MM.1S (cell line): ENCODE results near the gene IGFL1.
"Not testable (repeated sequence)": the region's sequence is repeated elsewhere in the genome, so short reads cannot be mapped to it uniquely, and the experiment has no call there.

Experiments
- DNase-seq: peaks from one replicate; pipeline ENCODE4 v3.0.0-alpha.2; 2015
- H2AFZ ChIP-seq: fragments of 300-600 bp; sonication (generic); 2 replicates; pipeline ENCODE4 v1.6.0; 2016; ENCODE audit warnings: antibody characterized with exemption, low read length
- H3F3A ChIP-seq: fragments of 300-600 bp; sonication (generic); 2 replicates; pipeline ENCODE4 v1.6.1; 2016; ENCODE audit warnings: mild to moderate bottlenecking, antibody characterized with exemption, low read length, moderate library complexity, mixed read lengths; ENCODE audit not compliant: insufficient read depth
- H3K27ac ChIP-seq: fragments of 300-600 bp; sonication (generic); 2 replicates; pipeline ENCODE4 v1.5.1; 2016; ENCODE audit warnings: mild to moderate bottlenecking, low read length
- H3K27me3 ChIP-seq: fragments of 300-600 bp; sonication (generic); replicated peaks from 2 replicates; pipeline ENCODE4 v1.6.0; 2016; ENCODE audit warnings: low read length; ENCODE audit not compliant: insufficient read depth
- H3K36me3 ChIP-seq: fragments of 300-600 bp; sonication (generic); replicated peaks from 2 replicates; pipeline ENCODE4 v1.6.1; 2016; ENCODE audit warnings: mild to moderate bottlenecking, low read length, mixed read lengths; ENCODE audit not compliant: insufficient read depth
- H3K4me1 ChIP-seq: fragments of 300-600 bp; sonication (generic); 2 replicates; pipeline ENCODE4 v1.6.1; 2016; ENCODE audit warnings: low read length, mixed read lengths
- H3K4me2 ChIP-seq: fragments of 300-600 bp; sonication (generic); 2 replicates; pipeline ENCODE4 v1.6.0; 2016; ENCODE audit warnings: low read depth, low read length
- H3K4me3 ChIP-seq: fragments of 300-600 bp; sonication (generic); 2 replicates; pipeline ENCODE4 v1.5.1; 2016; ENCODE audit warnings: low read length, mixed read lengths
- H3K79me2 ChIP-seq: fragments of 300-600 bp; sonication (generic); 2 replicates; pipeline ENCODE4 v1.6.1; 2016; ENCODE audit warnings: mixed run types, low read length, mixed read lengths
- H3K9ac ChIP-seq: fragments of 300-600 bp; sonication (generic); 2 replicates; pipeline ENCODE4 v1.6.1; 2016; ENCODE audit warnings: low read length, mixed read lengths
- H3K9me2 ChIP-seq: fragments of 300-600 bp; sonication (generic); replicated peaks from 2 replicates; pipeline ENCODE4 v1.6.1; 2016; ENCODE audit warnings: mild to moderate bottlenecking, low read length, mixed read lengths; ENCODE audit not compliant: insufficient read depth
- H3K9me3 ChIP-seq: fragments of 300-600 bp; sonication (generic); replicated peaks from 2 replicates; pipeline ENCODE4 v1.6.1; 2016; ENCODE audit warnings: mild to moderate bottlenecking, low read length, mixed read lengths; ENCODE audit not compliant: insufficient read depth
- H4K20me1 ChIP-seq: fragments of 300-600 bp; sonication (generic); 2 replicates; pipeline ENCODE4 v1.6.1; 2016; ENCODE audit warnings: mild to moderate bottlenecking, low read length, moderate library complexity, mixed read lengths; ENCODE audit not compliant: insufficient read depth
- CTCF ChIP-seq: fragments of 300-600 bp; sonication (generic); IDR thresholded peaks from 2 replicates; pipeline ENCODE4 v1.5.1; 2016; ENCODE audit warnings: antibody characterized with exemption, low read length, mixed read lengths
- EZH2 ChIP-seq: fragments of 300-600 bp; sonication (generic); optimal IDR thresholded peaks from 2 replicates; pipeline ENCODE3; 2017; ENCODE audit warnings: low read depth, mild to moderate bottlenecking, antibody characterized with exemption, low read length, mixed read lengths
- EZH2phosphoT487 ChIP-seq: fragments of 300-600 bp; sonication (generic); IDR thresholded peaks from 2 replicates; pipeline ENCODE4 v1.6.1; 2018; ENCODE audit warnings: antibody characterized with exemption, low read length

IGFL1 gene

DNA sequence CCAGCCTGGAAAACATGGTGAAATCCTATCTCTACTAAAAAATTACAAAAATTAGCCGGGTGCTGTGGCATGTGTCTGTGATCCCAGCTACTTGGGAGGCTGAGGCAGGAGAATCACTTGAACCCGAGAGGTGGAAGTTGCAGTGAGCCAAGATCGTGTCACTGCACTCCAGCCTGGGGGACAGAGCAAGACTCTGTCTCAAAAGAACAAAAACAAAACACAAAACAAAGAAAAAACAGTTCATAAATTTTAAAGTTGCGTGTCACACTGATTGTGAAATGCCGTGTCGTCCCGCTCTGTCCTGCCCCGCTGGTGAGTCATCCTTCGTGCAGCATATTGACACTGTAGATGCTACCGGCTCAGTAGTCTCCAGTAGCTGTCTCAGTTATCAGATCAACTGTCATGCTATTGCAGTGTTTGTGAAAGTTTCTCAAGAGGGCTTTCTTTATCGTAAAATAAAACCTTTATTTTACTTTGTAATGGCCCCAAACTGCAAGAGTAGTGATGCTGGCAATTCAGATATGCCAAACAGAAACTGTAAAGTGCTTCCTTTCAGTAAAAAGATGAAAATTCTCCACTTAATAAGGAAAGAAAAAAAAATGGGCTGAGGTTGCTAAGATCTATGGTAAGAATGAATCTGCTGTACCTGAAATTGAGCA is 36.4 kb upstream of the IGFL1 start:
- Histone ChIP-seq H3K9ac (no peak overlapping the region), H3K79me2 (no peaks in the 10 kb centered on the region), H3K4me3 (no peak overlapping the region), H3K4me1 (no peaks in the 10 kb centered on the region), H3K36me3 (no peaks in the 10 kb centered on the region), H3K9me2 (no peaks in the 10 kb centered on the region), H3F3A (no peaks in the 10 kb centered on the region), H4K20me1 (no peaks in the 10 kb centered on the region), H2AFZ (no peak overlapping the region), H3K27ac (no peak overlapping the region), H3K4me2 (no peak overlapping the region), H3K9me3 (no peaks in the 10 kb centered on the region), H3K27me3 (peaks cover 38% of the 10 kb centered on the region)
- DNase-seq, result no peak
- TF ChIP-seq CTCF (no peak), EZH2phosphoT487 (no peak), EZH2 (no peak)

DNA sequence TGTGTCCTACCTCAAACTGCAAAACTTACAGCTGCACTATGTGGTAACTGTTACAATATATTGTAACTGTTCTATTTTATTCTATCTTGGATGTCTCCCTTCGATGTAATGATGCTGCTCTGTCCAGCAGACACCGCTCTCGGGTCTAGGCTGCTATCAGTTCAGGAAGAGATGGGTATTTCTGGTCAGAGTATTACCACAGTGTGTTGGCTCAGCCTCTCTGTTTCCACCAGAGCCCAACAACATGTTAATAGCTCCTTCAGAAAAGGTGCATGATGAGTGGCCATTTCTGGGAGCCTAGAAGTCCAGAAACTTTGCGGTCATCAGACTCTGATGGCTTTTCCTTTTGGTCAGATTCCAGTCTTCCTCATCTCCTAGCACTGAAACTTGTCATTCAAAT is 35.9 kb upstream of the IGFL1 start:
- Histone ChIP-seq H4K20me1 (no peaks in the 10 kb centered on the region), H3K79me2 (no peaks in the 10 kb centered on the region), H2AFZ (no peak overlapping the region), H3K27me3 (peaks cover 34% of the 10 kb centered on the region), H3K4me2 (no peak overlapping the region), H3K27ac (no peak overlapping the region), H3K36me3 (no peaks in the 10 kb centered on the region), H3K9me3 (no peaks in the 10 kb centered on the region), H3K4me3 (no peak overlapping the region), H3F3A (no peaks in the 10 kb centered on the region), H3K4me1 (no peaks in the 10 kb centered on the region), H3K9me2 (no peaks in the 10 kb centered on the region), H3K9ac (no peak overlapping the region)
- no peak for DNase-seq
- TF ChIP-seq EZH2, result no peak
- no peak for TF ChIP-seq CTCF
- no peak for TF ChIP-seq EZH2phosphoT487

DNA sequence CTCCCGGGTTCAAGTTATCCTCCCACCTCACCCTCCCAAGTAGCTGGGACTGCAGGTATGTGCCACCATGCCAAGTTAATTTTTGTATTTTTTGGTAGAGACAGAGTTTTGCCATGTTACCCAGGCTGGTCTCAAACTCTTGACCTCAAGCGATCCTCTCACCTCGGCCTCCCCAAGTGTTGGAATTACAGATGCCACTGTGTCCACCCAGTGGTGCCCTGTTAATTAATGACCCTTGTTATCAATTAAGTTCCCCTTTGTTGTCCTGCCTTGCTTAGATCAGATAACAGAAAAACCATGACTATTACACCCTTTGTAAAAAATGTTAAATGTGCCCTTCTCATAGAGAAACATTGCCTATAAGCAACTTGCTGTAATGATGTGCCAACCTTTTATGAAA is 34.4 kb upstream of the IGFL1 start:
- DNase-seq, result no peak
- no peaks in the 10 kb centered on the region for H3F3A ChIP-seq
- no peak overlapping the region for H3K27ac ChIP-seq
- no peaks in the 10 kb centered on the region for H3K4me1 ChIP-seq
- no peaks in the 10 kb centered on the region for H4K20me1 ChIP-seq
- TF ChIP-seq EZH2 (no peak), CTCF (no peak), EZH2phosphoT487 (no peak)
- H2AFZ ChIP-seq, result no peak overlapping the region
- no peaks in the 10 kb centered on the region for H3K9me2 ChIP-seq
- no peaks in the 10 kb centered on the region for H3K9me3 ChIP-seq
- H3K36me3 ChIP-seq, result no peaks in the 10 kb centered on the region
- peaks cover 25% of the 10 kb centered on the region for H3K27me3 ChIP-seq
- H3K79me2 ChIP-seq, result no peaks in the 10 kb centered on the region
- no peak overlapping the region for H3K4me3 ChIP-seq
- no peak overlapping the region for H3K4me2 ChIP-seq
- no peak overlapping the region for H3K9ac ChIP-seq

GRCh38 chr19:46195919-46196318 is 33.6 kb upstream of the IGFL1 start:
- H4K20me1 ChIP-seq, H3K4me3 ChIP-seq, H3K9ac ChIP-seq, H3F3A ChIP-seq, H3K36me3 ChIP-seq, H3K4me2 ChIP-seq, H3K9me2 ChIP-seq, H2AFZ ChIP-seq, H3K79me2 ChIP-seq, DNase-seq, H3K9me3 ChIP-seq, H3K4me1 ChIP-seq, H3K27ac ChIP-seq: not testable (repeated sequence)
- H3K27me3 ChIP-seq, result peaks cover 18% of the 10 kb centered on the region
